ENCODE data around the gene CALML5.

CALML5 gene

GRCh38 chr10:5525561-5526341 lies 26.4 kb upstream of the CALML5 start:
- H3K4me1 ChIP-seq: peaks cover 0 to 31% (median 17%) of the 10 kb centered on the region in 4 donors
- TF ChIP-seq, protein P1, sequence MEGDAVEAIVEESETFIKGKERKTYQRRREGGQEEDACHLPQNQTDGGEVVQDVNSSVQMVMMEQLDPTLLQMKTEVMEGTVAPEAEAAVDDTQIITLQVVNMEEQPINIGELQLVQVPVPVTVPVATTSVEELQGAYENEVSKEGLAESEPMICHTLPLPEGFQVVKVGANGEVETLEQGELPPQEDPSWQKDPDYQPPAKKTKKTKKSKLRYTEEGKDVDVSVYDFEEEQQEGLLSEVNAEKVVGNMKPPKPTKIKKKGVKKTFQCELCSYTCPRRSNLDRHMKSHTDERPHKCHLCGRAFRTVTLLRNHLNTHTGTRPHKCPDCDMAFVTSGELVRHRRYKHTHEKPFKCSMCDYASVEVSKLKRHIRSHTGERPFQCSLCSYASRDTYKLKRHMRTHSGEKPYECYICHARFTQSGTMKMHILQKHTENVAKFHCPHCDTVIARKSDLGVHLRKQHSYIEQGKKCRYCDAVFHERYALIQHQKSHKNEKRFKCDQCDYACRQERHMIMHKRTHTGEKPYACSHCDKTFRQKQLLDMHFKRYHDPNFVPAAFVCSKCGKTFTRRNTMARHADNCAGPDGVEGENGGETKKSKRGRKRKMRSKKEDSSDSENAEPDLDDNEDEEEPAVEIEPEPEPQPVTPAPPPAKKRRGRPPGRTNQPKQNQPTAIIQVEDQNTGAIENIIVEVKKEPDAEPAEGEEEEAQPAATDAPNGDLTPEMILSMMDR (IDR thresholded peaks at IDR 0.05): no peak
- intact Hi-C loops (cut with DNase I; ENCODE audit: low total_unique reads): loop anchor here (5.0 kb wide), 1 partner anchor 63 kb away; no protein-coding TSS in a partner anchor
- no peak overlapping the region for H3K27ac ChIP-seq
- peak; percentile 18 to 48 for DNase-seq
- no peak overlapping the region for H3K4me3 ChIP-seq
- no peaks in the 10 kb centered on the region for H3K36me3 ChIP-seq
- no peaks in the 10 kb centered on the region for H3K9me3 ChIP-seq
- no peaks in the 10 kb centered on the region for H3K27me3 ChIP-seq

- Histone ChIP-seq H3K27me3 (no peaks in the 10 kb centered on the region), H3K36me3 (no peaks in the 10 kb centered on the region), H3K27ac (no peak within 1 kb of the TSS), H3K4me3 (no peak within 1 kb of the TSS), H3K9me3 (no peaks in the 10 kb centered on the region), H3K4me1 (peaks cover 0 to 22% (median 11%) of the 10 kb centered on the region in 4 donors)
- TF ChIP-seq, protein P1 (IDR thresholded peaks at IDR 0.05): no peak
- DNase-seq: peak; percentile 16 to 59
- intact Hi-C loops (cut with DNase I; ENCODE audit: low total_unique reads): loop anchor here (5.0 kb wide), 1 partner anchor 63 kb away; no protein-coding TSS in a partner anchor
Measured at GRCh38 chr10:5524641-5525560, 25.5 kb upstream of the CALML5 start, which contains the start of gene CALML3. Gene CALML3 (plus strand): TSS chr10:5524961. CDS start chr10:5525086, 125 bp downstream.

DNA sequence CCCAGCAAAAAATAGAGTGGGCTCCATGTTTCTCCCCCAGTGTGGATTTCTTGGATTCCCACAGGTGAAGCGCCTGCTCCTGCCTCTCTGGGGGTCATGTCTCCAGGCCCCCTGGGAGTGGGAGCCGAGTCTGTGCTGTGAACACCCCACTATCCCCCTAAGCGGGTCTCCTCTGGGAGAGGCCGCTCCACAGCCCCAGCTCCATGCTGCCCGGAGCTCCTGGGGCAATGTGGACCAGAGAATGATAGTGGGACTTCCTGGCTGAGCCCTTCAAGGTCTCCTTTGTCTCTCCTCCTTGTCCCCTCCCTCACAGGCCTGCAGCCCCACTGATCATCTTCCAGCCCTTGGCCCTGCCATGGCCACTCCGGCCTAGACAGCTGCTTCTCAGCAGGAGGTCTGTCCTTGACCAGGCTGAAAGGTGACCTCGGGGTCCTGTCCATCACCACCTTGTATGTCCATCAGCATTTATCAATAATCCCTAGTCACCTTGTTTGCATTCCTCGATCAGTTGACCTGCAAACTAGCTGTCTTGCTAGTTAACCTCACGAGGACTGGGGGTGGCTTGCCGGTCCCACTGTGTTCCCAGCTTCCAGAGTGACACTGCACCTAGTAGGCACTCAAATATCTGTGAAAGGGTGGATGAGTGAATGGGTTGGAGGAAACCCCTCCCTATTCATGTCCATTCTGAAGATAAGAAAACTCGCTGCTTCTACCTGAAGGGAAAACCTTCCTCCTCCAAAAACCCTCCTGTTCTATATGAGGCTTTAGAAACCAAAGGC lies 24.6 kb upstream of the CALML5 start:
- no peaks in the 10 kb centered on the region for H3K9me3 ChIP-seq
- TF ChIP-seq, protein P1 (IDR thresholded peaks at IDR 0.05): no peak
- H3K4me1 ChIP-seq: peaks cover 0 to 13% (median 3%) of the 10 kb centered on the region in 4 donors
- H3K4me3 ChIP-seq: no peak overlapping the region
- intact Hi-C loops (cut with DNase I; ENCODE audit: low total_unique reads): no loop called here
- H3K36me3 ChIP-seq: no peaks in the 10 kb centered on the region
- no peaks in the 10 kb centered on the region for H3K27me3 ChIP-seq
- DNase-seq: peak in 1 of 2 donors; percentile 51
- no peak overlapping the region for H3K27ac ChIP-seq

GRCh38 chr10:5522913-5523560 lies 23.7 kb upstream of the CALML5 start:
- no peaks in the 10 kb centered on the region for H3K9me3 ChIP-seq
- DNase-seq: peak in 1 of 2 donors; percentile 47

More at GRCh38 chr10:5522913-5523560, 23.7 kb upstream of the CALML5 start:
- peaks cover 0 to 9% (median 0%) of the 10 kb centered on the region in 4 donors for H3K4me1 ChIP-seq
- H3K27ac ChIP-seq: no peak overlapping the region
- TF ChIP-seq, protein P1 (IDR thresholded peaks at IDR 0.05): no peak
- H3K36me3 ChIP-seq: no peaks in the 10 kb centered on the region
- intact Hi-C loops (cut with DNase I; ENCODE audit: low total_unique reads): no loop called here
- H3K27me3 ChIP-seq: no peaks in the 10 kb centered on the region
- no peak overlapping the region for H3K4me3 ChIP-seq
